DND-41 (cell line): ENCODE measurements around the gene UHRF2.

Source experiments
- EZH2 ChIP-seq: IDR thresholded peaks from 3 replicates; pipeline ENCODE4 v1.6.1; 2012; ENCODE audit warnings: borderline replicate concordance, low read depth, mild to moderate bottlenecking, moderate library complexity, low read length, inconsistent platforms; ENCODE audit not compliant: severe bottlenecking
- TF ChIP-seq, protein P1 (sequence below): IDR thresholded peaks from 2 replicates; pipeline ENCODE4 v1.5.1; 2012; ENCODE audit warnings: borderline replicate concordance, low read length, moderate library complexity, mild to moderate bottlenecking; ENCODE audit not compliant: poor library complexity, severe bottlenecking; ENCODE audit errors: extremely low read depth

DNA sequence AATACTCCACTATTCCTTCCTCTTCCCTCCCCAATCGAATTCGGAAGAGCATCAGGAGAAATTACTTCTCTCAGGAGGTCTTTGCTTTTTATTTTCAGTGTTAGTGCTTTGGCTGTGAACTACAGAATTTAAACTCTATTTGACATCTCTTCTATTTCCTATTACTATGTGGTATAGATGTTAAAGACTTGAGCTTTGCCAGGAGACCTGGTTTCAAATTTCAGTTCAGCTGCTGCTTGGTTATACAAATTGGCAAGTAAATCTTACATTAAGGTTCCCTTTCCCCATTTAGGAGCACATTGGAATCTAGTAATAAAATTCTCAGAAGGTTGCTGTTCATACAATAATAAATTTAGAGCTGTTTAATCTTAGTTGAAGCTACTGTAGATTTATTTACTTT, 13.1 kb downstream of the UHRF2 start:
- TF ChIP-seq EZH2, result no peak
- TF ChIP-seq, protein P1, sequence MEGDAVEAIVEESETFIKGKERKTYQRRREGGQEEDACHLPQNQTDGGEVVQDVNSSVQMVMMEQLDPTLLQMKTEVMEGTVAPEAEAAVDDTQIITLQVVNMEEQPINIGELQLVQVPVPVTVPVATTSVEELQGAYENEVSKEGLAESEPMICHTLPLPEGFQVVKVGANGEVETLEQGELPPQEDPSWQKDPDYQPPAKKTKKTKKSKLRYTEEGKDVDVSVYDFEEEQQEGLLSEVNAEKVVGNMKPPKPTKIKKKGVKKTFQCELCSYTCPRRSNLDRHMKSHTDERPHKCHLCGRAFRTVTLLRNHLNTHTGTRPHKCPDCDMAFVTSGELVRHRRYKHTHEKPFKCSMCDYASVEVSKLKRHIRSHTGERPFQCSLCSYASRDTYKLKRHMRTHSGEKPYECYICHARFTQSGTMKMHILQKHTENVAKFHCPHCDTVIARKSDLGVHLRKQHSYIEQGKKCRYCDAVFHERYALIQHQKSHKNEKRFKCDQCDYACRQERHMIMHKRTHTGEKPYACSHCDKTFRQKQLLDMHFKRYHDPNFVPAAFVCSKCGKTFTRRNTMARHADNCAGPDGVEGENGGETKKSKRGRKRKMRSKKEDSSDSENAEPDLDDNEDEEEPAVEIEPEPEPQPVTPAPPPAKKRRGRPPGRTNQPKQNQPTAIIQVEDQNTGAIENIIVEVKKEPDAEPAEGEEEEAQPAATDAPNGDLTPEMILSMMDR, result no peak
